HG02870 (cell line): ENCODE results near the gene FNDC10.
A peak's percentile ranks its signal among the peaks of the same experiment; 100 is the strongest.
"Not testable (repeated sequence)": the region's sequence is repeated elsewhere in the genome, so short reads cannot be mapped to it uniquely, and the experiment has no call there.

Source experiments
- ATAC-seq: cut with Tn5 transposase; IDR thresholded peaks from one replicate; pipeline ENCODE4 v1.9.1; 2021; ENCODE audit warnings: mild to moderate bottlenecking, moderate library complexity; ENCODE audit not compliant: unreplicated experiment

Gene FNDC10

DNA sequence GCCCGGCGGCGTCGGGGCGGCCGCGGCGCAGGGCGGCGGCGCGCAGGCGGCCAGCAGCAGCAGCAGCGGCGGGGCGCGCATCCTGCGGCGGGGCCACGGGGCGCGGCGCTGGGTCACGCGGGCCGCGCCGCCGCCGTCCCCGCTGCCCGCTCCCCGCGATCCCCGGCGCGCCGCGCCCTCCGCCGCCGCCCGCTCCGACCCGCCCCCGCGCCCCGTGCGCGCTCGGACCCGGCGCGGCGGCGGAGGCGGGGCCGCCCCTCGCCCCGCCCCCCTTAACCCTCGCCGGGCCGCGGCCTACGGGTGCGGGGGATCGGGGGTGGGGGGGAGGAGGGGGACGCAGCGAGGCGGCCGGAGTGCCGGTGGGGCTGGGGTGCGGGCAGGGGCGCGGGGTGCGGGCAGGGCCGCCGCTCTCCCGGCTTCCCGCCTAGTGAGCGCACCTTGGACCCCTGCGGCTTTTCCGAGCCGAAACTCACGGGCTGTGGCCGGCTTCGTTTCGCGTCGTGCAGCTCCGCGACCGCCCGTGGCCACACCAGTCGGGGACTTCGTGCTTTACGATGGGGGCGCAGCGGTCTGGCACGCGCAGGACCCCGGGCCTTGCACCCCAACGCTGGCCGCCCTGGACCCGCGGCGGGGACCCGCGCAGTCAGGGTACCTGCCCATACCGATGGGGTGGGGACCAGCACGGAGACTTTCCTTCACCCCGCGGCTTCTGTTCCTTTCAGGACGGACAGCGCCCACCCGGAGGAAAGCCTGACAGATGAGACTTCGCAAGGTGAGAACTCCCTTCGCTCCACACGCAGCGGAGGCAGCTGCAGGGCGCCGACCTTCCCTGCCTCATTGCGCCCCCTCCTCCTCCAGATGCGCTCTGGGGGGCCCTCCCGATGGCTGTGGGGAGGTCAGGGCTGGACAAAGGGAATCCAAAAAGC lies at the start of gene FNDC10:
FNDC10 (minus strand) TSS at position 201 of the 926 bp plus-strand sequence; CDS start at position 81, 120 bp downstream.
- ATAC-seq: no peak

DNA sequence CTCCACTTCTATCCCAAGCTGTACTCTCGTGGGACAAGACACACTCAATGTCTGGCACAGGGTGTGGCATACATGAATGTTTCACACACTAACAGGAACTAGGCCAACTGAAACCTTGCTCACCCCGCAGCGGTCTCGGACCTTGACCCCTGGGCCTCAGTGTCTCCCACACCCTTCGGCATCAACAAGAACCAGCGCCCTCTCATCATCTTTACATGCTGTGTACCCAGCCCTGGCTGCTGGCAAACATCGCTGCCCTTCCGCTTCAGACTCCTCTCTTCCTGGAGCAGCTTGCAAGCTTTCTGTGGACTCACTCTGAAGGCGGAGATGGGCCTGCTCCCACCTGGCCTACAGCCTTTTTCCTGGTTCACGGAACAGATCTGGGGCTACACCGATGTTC lies 48.3 kb upstream of the FNDC10 start:
- ATAC-seq: not testable (repeated sequence)

GRCh38 chr1:1647567-1648241 lies 47.8 kb upstream of the FNDC10 start:
- ATAC-seq: not testable (repeated sequence)

DNA sequence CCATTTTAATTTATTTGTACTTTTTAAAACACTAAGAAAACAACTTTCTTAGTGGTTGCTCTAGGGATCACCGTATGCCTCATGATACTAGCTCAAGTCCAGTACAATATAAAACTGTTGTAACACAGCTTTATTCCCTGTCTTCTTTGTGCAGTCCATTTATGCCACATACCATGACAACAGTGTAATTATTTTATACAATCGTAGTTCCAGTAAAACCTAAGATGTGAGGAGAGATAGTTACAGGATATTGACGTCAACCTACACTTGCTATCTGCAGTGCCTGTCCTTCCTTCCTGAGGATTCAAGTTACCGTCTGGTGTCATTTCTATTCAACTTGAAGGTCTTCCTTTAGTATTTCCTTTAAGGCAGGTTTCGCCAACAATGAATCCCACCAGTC lies 46.4 kb upstream of the FNDC10 start:
- not testable (repeated sequence) for ATAC-seq

GRCh38 chr1:1640711-1641461 lies 41.0 kb upstream of the FNDC10 start:
- ATAC-seq: not testable (repeated sequence)

DNA sequence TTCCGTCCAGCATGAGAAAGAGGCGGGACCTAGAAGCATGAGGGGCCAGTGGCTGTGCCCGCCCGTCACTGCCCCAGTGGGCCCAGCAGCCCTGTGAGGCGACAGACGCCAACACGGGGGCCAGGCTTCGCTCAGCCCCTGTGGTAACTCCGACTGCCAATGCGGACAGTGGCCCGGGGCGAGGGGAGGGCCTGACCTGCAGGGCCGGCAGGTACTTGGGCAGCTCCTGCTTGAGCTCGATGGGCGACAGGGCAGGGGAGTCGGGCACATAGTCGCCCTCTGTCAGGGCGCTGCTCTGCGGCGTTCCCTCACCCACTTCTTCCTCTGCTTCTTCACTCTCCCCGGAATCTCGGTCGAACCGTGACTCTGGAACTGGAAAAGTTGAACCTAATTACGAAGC lies 40.1 kb upstream of the FNDC10 start:
- ATAC-seq: not testable (repeated sequence)

- not testable (repeated sequence) for ATAC-seq
Measured at GRCh38 chr1:1639368-1639767, 39.4 kb upstream of the FNDC10 start.

DNA sequence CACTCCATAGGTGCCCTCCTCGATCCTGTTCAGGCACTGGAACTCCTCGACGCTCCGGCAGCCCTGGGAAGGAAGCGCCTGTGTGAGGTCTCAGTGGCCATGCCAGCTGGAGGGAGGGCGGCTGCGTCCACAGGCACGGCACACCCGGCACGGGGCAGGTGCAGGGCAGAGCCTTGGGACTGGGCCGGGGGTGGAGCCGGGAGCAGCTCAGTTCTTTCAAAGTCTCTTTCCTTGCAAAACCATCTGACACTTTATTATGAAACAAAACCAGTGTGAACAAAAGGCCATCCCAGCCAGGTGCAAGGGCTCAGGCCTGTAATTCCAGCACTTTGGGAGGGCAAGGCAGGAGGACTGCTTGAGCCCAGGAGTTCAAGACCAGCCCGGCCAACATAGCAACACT lies 38.6 kb upstream of the FNDC10 start:
- ATAC-seq: not testable (repeated sequence)

DNA sequence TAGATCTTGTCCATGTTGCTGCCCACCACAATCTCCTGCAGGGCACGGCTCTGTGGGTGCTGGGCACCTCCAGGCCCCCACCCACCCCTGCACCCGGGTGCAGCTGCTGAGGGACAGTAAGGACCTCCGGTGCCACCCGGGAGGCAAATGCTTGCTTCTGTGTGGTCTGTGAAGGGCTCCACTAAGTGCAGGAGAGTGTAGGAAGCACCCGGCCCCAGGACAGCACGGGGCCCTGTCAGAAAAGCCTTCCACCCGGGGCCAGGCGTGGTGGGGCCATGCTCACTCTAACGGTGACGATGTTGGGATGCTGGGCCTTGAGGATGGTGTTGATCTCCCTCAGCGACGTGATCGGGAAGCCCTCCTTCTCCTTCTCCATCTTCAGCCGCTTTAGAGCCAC lies 37.5 kb upstream of the FNDC10 start:
- not testable (repeated sequence) for ATAC-seq

GRCh38 chr1:1636621-1637478 lies 36.9 kb upstream of the FNDC10 start:
- ATAC-seq: not testable (repeated sequence)

DNA sequence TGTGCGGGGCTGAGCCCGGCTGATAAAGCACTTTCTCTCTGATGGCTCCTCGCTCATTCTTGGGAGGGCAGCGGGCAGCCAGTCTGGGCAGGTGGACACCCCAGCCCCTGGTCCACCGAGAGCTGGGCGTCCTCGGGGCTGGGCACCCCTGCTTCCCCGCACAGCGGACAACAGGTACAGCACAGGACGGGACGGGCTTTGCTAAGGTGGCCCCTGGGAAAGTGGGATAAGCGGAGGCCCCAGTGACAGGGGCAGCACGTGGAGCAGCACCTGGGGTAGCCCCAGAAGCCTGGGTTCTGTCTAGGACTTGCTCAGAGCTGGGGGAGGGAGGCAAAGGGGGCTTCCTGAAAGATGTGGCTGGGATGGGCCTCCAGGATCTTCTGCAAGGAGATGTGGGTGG lies 34.7 kb upstream of the FNDC10 start:
- not testable (repeated sequence) for ATAC-seq

GRCh38 chr1:1633409-1633808 lies 33.5 kb upstream of the FNDC10 start:
- ATAC-seq: not testable (repeated sequence)

DNA sequence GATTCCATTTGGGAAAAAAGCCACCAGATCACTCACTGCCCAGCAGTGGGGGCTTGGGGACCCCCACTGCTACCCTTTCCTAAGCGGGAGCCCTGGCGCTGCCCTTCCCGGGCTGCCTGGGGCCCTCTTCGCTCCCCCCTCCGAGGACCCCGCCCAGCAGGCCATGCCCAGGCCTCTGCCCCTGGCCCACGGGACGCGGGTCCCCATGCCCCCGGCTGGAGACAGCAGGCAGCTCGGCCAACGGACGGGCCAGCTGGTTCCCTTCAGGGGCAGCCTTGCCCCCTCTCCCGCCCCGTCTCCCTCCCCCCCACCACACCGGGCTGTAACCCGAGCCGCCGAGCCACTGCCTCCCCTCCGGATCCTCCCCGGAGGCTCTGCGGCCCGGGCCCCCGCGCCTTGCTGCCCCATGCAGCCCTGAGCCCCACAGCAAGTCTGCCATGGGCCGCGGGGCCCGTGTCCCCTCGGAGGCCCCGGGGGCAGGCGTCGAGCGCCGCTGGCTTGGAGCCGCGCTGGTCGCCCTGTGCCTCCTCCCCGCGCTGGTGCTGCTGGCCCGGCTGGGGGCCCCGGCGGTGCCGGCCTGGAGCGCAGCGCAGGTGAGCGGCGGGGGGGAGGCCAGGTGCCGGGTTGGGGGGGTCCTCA lies 32.0 kb upstream of the FNDC10 start, which contains the start of gene MMP23B:
MMP23B (plus strand) TSS at position 392 of the 639 bp plus-strand sequence; CDS start at position 438, 46 bp downstream.
- no peak for ATAC-seq

DNA sequence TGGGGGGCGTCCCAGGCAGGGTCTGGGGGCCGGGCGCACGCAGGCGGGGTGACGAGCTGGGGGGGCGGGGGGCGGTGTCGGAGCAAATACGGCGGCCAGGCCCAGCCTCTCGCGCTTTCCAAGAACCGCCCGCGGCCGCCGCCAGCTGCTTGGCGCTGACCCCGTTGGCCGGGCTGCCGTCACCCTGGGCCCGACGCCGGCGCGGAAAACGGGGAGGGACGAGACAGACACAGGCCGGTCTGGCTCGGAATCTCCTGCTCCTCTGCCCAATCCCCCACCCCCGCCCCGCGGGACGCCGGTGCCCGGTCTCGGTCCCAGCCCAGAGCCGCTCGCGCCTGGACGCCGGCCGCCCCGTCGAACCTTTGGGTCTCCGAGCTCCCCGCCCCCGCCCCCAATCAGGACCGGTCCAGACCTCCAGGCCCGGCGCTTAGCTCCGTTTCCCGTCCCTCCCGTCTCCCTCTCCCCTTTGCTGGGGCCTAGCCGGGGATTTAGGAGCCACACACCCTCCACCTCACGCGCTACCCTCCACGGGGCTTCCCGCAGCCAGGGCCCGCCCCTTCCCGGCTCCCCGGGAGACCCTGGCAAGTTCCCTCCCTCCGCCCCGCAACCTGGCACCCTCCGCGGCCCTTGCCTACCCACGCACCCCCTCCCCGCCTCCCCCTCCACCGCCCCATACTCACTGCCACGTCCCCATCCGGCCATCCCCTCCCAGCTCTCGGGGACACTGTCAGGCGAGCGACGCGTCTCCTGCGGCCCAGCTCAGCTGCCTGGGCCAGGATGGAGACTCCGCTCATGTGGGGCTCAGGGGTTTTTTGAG lies 31.2 kb upstream of the FNDC10 start:
- ATAC-seq: no peak

DNA sequence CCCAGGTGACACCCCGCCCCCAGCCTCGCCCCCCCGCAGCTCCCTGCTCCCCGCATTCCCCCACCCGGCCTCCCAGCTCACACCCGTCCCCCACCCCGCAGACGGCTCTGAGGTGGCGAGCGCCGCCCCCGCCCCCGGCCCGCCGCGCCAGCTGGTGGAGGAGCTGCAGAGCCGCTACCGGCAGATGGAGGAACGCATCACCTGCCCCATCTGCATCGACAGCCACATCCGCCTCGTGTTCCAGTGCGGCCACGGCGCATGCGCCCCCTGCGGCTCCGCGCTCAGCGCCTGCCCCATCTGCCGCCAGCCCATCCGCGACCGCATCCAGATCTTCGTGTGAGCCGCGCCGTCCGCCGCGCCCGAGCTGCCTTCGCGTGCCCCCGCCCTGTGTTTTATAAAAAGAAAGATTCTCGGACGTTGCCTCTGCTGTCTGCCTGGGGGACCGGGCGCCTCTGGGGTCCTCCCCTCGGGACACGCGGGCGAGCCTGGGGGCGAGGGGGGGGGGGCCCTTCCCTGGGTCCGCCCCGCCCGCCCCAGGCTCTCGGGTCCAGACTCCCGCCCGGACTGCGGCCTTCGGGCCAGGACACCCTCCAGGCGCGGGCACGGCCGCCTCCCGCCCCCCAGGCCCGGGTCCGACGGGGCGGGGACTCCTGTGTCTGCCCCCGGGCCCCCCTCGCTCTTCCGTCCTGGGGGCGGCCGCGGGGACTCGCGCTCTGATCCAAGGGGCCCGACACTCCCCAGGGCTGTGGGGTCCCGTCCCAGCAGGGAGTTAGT lies 30.4 kb upstream of the FNDC10 start:
- peak; percentile 69 for ATAC-seq

GRCh38 chr1:1629430-1630190 lies 29.7 kb upstream of the FNDC10 start:
- ATAC-seq: no peak

DNA sequence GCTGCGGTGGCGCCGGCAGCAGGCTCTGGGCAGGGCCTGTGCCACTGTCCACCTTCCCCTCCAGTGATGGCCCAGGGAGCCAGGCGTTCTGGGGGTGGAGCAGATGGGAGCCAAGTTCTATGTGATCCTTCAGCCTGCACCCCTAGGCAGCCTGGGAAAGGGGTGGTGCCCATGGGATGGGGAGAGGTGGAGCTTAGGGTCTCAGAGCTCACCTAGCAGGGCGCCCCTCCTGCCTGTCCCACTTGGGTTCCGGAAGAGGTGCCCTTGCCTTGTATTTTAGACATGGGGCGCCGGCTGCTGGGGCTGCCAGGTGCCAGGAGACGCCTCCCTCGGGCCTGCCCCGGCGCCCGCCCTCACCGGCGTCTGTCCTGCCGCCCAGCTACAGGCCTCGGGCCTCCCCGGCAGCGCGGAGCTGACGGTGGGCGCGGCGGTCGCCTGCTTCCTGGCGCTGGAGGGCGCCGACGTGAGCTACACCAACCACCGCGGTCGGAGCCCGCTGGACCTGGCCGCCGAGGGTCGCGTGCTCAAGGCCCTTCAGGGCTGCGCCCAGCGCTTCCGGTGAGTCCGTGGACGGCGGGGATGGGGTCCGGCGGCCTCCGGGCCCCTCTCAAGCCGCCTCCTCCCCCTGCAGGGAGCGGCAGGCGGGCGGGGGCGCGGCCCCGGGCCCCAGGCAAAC lies 29.0 kb upstream of the FNDC10 start:
- ATAC-seq: no peak
